Nephron (organoid): ENCODE measurements around the gene EFS.

Experiments used
- H3K27ac Mint-ChIP-seq, 3 experiments: 2 replicates each; pipeline ENCODE4 v1.8.0; 2020; ENCODE audit warnings: mixed read lengths in 3 of 3, mild to moderate bottlenecking in 2 of 3, moderate library complexity in 1 of 3
- H3K27me3 Mint-ChIP-seq: 2 replicates; pipeline ENCODE4 v1.8.0; 2021; ENCODE audit warnings: low read depth, mild to moderate bottlenecking, moderate library complexity, mixed read lengths
- H3K36me3 Mint-ChIP-seq: 2 replicates; pipeline ENCODE4 v1.8.0; 2020; ENCODE audit warnings: low read depth, mixed read lengths
- H3K4me1 Mint-ChIP-seq: 2 replicates; pipeline ENCODE4 v1.8.0; 2020; ENCODE audit warnings: mixed read lengths
- H3K4me3 Mint-ChIP-seq, 3 experiments: 2 replicates each; pipeline ENCODE4 v1.8.0; 2020; ENCODE audit warnings: mild to moderate bottlenecking in 3 of 3, mixed read lengths in 3 of 3, moderate library complexity in 2 of 3
- H3K9me3 Mint-ChIP-seq: 2 replicates; pipeline ENCODE4 v1.8.0; 2020; ENCODE audit warnings: mixed read lengths
- TF ChIP-seq, protein P1 (sequence below), 3 experiments: fragments of 200-600 bp; sonication (generic); IDR thresholded peaks; one replicate each; pipeline ENCODE4 v1.5.0; 2021; ENCODE audit warnings: antibody characterized with exemption in 3 of 3; ENCODE audit not compliant: unreplicated experiment in 3 of 3

EFS gene

DNA sequence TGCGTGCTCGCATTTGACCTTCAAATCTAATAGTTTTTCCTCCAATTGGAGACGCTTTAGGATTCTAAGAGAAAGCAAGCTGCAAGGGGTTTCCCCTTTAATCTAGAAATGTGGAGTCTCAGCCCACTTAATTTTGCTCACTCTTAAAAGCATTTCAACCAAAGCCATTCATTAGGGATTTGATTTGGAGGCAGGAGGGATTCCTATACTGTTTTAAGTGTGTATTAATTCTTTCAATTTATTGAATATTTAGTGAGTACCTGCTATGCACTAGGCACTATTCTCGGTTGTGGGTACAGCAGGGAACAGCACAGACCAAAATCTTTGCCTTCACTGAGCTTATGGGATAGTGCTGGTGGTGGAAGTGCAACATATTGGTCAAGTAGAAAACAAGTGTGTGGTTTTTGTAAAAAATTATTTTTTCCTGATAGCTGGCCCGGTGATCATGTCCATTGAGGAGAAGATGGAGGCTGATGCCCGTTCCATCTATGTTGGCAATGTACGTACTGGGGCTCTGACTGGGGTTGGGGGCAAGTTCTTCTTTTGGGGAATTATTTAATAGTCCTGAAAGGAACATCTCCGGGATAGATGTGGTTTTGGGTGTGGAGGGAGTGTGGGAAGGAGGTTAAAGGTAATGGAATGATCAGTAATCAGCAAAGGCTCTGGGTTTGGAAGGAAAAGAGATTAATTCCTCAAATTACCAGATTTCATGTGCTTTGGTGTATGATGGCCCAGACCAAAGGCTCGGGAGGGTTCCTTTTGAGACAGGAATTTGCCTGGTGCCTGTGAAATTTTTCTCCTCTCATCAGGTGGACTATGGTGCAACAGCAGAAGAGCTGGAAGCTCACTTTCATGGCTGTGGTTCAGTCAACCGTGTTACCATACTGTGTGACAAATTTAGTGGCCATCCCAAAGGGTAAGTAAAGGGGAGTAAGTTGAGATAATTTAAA lies 42.1 kb downstream of the EFS start:
- Mint-ChIP-seq H3K4me1 (peaks cover 32% of the 10 kb centered on the region), H3K9me3 (no peaks in the 10 kb centered on the region), H3K36me3 (peaks cover 52% of the 10 kb centered on the region), H3K27ac (peak overlapping the region; percentile 96 to 100 (median 97)), H3K4me3 (peak overlapping the region; percentile 93 to 96 (median 95)), H3K27me3 (no peaks in the 10 kb centered on the region)
- TF ChIP-seq, protein P1, sequence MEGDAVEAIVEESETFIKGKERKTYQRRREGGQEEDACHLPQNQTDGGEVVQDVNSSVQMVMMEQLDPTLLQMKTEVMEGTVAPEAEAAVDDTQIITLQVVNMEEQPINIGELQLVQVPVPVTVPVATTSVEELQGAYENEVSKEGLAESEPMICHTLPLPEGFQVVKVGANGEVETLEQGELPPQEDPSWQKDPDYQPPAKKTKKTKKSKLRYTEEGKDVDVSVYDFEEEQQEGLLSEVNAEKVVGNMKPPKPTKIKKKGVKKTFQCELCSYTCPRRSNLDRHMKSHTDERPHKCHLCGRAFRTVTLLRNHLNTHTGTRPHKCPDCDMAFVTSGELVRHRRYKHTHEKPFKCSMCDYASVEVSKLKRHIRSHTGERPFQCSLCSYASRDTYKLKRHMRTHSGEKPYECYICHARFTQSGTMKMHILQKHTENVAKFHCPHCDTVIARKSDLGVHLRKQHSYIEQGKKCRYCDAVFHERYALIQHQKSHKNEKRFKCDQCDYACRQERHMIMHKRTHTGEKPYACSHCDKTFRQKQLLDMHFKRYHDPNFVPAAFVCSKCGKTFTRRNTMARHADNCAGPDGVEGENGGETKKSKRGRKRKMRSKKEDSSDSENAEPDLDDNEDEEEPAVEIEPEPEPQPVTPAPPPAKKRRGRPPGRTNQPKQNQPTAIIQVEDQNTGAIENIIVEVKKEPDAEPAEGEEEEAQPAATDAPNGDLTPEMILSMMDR (IDR thresholded peaks at IDR 0.05; ENCODE audit: unreplicated experiment in 3 of 3) = no peak

DNA sequence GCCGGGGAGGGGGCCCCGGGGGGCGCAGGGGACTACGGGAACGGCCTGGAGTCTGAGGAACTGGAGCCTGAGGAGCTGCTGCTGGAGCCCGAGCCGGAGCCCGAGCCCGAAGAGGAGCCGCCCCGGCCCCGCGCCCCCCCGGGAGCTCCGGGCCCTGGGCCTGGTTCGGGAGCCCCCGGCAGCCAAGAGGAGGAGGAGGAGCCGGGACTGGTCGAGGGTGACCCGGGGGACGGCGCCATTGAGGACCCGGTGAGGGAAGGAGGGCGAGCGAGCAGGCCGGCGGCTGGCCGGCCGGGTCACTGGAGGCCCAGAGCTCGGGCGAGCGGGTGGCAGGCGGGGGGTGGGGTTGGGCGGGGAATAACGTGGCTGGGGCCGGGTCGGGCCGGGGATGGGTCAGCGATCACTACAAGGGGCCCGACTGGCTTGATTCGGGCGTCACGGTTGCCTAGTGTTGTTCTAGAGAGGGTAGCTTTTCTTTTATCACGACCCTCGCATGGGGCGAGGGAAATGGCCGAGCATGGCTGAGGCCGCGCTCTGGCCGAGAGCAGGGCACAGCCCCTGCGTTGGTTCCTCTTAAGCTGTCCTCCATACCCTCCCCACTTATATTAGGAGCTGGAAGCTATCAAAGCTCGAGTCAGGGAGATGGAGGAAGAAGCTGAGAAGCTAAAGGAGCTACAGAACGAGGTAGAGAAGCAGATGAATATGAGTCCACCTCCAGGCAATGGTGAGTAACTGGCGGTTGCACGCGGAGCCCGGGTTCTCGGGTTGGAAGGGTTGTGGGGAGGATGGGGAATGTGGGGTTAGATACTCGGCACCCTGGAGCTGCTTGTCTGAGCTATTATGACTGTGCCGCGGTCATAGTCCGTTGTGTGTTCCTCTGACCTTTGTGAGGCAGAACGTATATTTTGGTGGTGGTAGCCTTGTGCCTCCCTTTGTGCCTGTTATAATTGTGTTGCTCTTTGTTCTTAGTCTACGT lies 43.1 kb downstream of the EFS start:
- H3K36me3 Mint-ChIP-seq = peaks cover 52% of the 10 kb centered on the region
- H3K4me1 Mint-ChIP-seq = peaks cover 32% of the 10 kb centered on the region
- peak overlapping the region; percentile 97 to 100 (median 97) for H3K27ac Mint-ChIP-seq
- TF ChIP-seq, protein P1 (IDR thresholded peaks at IDR 0.05; ENCODE audit: unreplicated experiment in 3 of 3) = no peak
- no peaks in the 10 kb centered on the region for H3K9me3 Mint-ChIP-seq
- no peaks in the 10 kb centered on the region for H3K27me3 Mint-ChIP-seq
- H3K4me3 Mint-ChIP-seq = peak overlapping the region; percentile 93 to 96 (median 95)

DNA sequence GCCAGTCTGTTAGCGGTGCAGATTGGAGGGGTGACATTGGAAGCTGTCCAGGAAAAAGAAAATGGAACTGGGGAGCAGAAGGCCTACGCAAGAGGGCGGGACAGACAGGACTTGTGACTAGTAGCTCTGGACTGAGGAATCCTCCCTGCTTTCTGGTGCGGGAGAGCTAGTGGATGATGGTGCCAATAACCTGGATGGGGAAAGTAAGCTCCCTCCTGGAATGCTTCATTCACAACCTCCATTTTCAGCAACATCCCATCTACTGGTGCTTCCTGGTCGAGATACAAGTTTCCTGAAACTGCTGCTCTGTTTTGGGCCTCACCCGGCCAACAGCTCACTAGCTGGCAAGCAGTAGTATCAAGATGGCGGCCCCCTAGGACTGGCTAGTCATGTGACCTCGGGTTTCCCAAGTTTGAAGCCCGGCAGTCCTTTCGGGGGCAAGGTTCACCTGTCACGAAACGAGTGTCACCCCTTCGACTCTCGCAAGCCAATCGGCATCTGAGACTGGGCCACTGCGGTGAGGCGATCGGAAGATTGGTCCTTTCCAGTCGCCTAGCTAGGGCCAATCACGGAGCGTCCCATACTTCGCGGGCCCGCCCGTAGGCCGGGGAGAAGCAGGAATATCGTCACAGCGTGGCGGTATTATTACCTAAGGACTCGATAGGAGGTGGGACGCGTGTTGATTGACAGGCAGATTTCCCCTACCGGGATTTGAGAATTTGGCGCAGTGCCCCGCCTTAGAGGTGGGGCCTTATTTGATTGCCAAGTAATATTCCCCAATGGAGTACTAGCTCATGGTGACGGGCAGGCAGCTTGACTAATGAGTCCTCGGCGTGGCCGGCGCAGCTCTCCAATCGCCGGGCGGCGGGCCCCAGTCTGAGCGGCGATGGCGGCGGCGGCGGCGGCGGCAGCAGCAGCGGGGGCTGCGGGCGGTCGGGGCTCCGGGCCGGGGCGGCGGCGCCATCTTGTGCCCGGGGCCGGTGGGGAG lies 44.1 kb downstream of the EFS start, which contains the start of gene PABPN1:
PABPN1 (plus strand) TSS at position 874 of the 988 bp plus-strand sequence; CDS start at position 887, 13 bp downstream.
- H3K4me3 Mint-ChIP-seq = peak within 1 kb of the TSS; percentile 96 to 99 (median 96)
- H3K36me3 Mint-ChIP-seq = peaks cover 48% of the 10 kb centered on the region
- H3K27me3 Mint-ChIP-seq = no peaks in the 10 kb centered on the region
- TF ChIP-seq, protein P1 (IDR thresholded peaks at IDR 0.05; ENCODE audit: unreplicated experiment in 3 of 3) = no peak
- peak within 1 kb of the TSS; percentile 97 to 100 (median 97) for H3K27ac Mint-ChIP-seq
- H3K9me3 Mint-ChIP-seq = no peaks in the 10 kb centered on the region
- H3K4me1 Mint-ChIP-seq = peaks cover 32% of the 10 kb centered on the region

DNA sequence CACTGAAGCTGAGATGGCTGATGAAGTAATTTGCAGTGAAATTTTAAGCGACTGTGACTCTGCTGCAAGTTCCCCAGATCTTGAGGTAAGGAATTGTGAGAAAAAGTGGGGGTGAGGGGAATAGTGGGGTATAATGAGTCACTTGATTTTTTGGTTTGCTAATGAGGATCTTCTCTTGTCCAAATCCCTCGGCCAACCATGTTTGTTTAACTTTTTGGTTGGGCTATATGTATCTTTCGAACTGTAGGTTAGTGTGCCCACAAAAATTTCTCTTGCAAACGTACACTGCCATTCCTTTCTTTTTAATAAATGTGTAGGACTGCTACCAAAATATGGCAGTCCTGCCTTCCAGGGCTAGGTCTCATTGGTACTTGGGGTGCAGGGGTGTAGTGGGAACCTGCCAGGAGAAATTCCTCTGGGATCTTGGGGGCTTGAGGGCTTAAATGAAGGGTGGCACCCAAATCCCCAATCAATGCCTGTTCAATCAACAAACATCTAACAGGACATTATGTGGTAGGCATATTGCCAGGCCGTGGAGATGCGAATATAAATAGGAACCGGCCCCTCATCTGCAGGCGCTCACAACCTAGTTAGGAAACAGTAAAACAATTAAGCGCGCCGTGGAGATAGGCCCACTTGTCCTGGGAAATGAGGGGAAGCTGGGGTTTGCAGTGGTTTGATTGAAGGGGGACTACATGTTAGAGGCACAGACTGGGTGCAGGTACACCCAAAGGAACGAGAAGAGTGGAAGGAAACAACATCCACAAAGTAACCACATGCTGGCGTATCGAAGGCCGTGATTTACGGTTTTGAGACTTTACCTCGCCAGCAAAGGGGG lies 45.0 kb downstream of the EFS start:
- Mint-ChIP-seq H3K4me1 (peaks cover 30% of the 10 kb centered on the region), H3K9me3 (no peaks in the 10 kb centered on the region), H3K27ac (peak overlapping the region; percentile 97 to 100 (median 97)), H3K4me3 (peak overlapping the region; percentile 89 to 99 (median 96)), H3K27me3 (no peaks in the 10 kb centered on the region), H3K36me3 (peaks cover 42% of the 10 kb centered on the region)
- TF ChIP-seq, protein P1 (IDR thresholded peaks at IDR 0.05; ENCODE audit: unreplicated experiment in 3 of 3) = no peak
